SW480 (cell line): ENCODE results near the gene OGFR.

Experiments
- DNase-seq: peaks from one replicate; pipeline ENCODE4 v3.0.0-alpha.2; 2016; ENCODE audit warnings: low spot score

OGFR gene, protein sequence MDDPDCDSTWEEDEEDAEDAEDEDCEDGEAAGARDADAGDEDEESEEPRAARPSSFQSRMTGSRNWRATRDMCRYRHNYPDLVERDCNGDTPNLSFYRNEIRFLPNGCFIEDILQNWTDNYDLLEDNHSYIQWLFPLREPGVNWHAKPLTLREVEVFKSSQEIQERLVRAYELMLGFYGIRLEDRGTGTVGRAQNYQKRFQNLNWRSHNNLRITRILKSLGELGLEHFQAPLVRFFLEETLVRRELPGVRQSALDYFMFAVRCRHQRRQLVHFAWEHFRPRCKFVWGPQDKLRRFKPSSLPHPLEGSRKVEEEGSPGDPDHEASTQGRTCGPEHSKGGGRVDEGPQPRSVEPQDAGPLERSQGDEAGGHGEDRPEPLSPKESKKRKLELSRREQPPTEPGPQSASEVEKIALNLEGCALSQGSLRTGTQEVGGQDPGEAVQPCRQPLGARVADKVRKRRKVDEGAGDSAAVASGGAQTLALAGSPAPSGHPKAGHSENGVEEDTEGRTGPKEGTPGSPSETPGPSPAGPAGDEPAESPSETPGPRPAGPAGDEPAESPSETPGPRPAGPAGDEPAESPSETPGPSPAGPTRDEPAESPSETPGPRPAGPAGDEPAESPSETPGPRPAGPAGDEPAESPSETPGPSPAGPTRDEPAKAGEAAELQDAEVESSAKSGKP

DNA sequence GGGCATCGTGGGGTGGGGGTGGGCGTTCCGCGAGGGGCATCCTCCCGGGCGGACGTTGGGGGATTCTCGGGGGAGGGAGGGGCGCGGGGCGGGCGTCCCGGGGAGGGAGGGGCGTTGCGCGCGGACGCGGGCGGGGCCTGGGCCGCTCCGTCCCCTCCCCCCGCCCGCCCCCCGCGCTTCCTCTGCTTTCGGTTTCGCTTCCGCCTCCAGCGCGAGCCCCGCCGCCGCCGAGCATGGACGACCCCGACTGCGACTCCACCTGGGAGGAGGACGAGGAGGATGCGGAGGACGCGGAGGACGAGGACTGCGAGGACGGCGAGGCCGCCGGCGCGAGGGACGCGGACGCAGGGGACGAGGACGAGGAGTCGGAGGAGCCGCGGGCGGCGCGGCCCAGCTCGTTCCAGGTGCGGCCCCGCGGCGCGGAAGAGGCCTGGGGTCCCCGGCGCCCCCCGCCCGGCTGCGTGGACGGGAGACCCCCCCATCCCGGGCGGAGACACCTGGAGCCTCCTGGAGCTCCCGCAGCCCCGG lies at the start of gene OGFR:
Gene OGFR, plus strand, starts transcription at position 209 of the 528 bp plus-strand sequence. Its CDS starts 25 bp downstream, at position 234.
- DNase-seq = peak; percentile 70

DNA sequence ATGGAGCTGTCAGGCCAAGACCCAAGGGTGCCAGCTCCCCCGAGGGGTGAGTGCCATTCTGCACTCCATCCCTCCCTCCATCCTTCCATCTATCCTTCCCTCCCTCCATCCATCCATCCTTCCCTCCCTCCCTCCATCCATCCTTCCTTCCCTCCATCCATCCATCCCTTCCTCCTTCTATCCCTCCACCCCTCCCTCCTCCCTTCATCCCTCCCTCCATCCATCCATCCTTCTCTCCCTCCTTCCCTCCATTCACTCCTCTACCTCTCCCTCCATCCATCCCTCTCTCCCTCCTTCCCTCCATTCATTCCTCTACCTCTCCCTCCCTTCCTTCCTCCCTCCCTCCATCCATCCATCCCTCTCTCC lies 49.7 kb upstream of the OGFR start:
- DNase-seq = no peak

DNA sequence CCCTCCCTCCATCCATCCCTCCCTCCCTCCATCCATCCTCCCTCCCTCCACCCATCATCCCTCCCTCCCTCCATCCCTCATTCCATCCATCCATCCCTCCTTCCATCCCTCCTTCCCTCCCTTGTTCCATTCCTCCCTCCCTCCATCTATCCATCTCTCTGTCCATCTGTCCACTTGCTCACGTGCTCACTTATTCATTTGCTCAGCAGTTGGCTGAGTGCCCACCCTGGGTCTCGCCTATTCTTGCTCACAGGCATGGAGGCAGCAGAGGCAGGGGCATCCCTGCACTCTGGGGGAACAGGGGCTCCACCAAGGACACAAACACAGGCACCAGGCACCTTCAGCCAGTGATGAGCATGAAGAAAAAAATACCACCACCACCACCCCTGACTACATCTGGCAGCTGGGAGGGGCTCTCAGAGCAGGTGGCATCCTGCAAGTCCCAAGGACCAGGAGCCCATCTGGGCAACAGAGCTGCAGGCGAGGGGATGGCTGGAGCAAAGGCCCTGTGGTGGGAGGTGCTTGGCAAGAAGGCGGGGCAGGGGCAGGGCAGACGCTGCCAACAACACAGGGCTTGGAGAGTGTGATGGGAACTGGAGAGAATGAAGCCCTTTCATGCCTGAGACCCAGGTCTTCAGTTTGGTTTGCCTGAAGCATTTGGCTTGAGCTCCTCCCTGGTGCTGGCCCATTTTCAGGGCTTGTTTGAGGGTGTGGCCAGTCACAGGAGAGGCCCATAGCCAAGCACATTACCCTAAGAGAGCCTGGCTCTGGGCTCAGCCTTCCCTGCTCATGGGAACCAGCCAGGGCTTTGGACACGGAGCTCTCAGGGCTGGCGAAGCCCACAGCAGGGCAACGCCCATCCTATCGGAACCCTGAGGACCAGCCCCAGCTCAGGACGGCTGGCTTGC lies 48.6 kb upstream of the OGFR start:
- DNase-seq = peak; percentile 69

DNA sequence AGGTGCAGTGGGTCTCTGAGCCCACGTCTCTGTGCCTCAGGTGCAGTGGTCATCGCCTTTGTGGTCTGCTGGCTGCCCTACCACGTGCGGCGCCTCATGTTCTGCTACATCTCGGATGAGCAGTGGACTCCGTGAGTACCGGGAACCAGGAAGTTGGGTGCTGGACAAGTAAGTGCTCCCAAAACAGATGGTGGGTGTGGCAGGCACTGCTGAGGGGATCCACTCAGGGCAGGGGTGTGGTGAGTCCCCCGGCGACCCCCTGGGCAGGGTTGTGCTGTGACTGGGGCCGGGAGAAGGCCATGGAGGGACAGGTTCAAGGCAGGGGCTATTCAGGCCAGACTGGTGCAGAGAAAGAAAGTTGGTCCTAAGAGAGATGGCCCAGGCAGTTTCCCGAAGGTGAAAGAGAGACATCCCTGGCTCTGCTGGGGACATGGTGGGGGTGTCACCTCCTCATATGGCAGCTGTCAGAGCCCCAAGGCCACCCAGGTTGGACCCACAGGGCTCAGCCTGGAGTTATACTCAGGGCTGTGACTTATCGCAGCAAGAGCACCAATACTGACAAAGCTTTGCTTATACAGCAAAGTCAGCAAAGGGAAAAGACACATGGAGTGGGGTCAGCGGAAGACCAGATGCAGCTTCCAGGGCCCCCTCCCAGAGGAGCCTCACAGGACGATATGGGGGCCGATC lies 46.3 kb upstream of the OGFR start:
- no peak for DNase-seq

DNA sequence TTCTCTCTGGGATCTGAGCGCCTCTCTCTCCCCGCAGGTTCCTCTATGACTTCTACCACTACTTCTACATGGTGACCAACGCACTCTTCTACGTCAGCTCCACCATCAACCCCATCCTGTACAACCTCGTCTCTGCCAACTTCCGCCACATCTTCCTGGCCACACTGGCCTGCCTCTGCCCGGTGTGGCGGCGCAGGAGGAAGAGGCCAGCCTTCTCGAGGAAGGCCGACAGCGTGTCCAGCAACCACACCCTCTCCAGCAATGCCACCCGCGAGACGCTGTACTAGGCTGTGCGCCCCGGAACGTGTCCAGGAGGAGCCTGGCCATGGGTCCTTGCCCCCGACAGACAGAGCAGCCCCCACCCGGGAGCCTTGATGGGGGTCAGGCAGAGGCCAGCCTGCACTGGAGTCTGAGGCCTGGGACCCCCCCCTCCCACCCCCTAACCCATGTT lies 44.6 kb upstream of the OGFR start:
- no peak for DNase-seq

DNA sequence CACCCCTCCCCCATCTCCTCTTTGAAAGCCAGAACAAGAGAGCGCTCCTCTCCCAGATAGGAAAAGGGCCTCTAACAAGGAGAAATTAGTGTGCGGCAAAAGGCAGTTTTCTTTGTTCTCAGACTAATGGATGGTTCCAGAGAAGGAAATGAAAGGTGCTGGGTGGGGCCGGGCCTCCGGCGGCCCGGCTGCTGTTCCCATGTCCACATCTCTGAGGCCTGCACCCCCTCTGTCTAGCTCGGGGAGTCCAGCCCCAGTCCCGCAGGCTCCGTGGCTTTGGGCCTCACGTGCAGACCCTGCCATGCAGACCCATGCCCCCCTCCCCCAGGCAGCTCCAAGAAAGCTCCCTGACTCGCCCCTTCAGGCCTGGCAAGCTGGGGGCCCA lies 44.2 kb upstream of the OGFR start:
- DNase-seq = no peak

DNA sequence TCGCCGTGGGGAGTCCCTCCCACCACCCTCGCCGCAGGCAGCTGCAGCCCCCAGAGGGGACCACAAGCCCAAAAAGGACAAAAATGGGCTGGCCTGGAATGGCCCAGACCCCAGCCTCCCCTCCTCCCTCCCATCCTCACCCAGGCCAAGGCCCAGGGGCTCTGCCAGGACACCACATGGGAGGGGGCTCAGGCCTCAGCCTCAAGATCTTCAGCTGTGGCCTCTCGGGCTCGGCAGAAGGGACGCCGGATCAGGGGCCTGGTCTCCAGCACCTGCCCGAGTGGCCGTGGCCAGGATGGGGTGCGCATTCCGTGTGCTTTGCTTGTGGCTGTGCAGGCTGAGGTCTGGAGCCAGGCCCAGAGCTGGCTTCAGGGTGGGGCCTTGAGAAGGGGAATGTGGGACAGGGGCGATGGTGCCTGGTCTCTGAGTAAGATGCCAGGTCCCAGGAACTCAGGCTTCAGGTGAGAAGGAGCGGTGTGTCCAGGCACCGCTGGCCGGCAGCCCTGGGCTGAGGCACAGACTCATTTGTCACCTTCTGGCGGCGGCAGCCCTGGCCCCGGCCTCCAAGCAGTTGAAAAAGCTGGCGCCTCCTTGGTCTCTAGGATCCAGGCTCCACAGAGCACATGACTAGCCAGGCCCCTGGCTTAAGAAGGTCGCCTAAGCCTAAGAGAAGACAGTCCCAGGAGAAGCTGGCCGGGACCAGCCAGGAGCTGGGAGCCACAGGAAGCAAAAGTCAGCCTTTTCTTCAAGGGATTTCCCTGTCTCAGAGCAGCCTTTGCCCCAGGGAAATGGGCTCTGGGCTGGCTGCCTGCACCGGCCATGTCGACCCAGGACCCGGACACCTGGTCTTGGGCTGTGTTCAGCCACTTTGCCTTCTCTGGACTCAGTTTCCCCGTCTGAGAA lies 43.5 kb upstream of the OGFR start:
- no peak for DNase-seq

DNA sequence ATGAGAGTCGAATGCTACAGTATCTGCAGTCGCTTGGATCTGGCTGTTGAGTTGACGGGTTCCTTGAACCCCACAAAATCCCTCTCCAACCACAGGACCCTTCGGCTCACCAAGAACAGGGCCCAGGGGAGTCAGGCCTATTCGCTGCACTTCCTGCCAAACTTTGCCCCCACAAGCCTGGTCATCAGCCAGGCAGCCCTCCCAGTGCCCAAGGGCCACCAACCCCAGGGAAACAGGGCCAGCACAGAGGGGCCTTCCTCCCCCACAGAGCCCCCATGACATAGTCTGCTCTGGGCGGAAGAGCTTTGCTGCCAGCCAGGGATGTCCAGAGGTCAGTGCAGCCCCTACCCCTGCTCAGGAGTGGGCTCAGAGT lies 42.9 kb upstream of the OGFR start:
- no peak for DNase-seq

DNA sequence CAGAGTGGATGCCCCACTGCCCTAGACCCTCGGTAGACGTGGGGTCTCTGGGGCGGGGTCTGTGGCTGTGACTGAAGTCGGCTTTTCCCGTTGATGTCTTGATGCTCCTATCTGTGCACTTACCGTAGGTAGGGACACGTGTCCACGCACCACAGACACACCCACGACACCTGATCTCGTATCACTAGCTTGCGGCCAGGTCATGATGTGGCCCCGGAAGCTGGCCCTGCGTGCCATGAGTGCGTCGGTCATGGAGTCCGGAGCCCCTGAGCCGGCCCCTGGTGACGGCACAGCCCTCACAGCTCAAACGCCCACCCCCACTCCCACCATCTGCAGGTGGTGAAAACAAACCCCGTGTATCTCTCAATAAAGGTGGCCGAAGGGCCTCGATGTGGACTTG lies 42.3 kb upstream of the OGFR start:
- peak; percentile 58 for DNase-seq

DNA sequence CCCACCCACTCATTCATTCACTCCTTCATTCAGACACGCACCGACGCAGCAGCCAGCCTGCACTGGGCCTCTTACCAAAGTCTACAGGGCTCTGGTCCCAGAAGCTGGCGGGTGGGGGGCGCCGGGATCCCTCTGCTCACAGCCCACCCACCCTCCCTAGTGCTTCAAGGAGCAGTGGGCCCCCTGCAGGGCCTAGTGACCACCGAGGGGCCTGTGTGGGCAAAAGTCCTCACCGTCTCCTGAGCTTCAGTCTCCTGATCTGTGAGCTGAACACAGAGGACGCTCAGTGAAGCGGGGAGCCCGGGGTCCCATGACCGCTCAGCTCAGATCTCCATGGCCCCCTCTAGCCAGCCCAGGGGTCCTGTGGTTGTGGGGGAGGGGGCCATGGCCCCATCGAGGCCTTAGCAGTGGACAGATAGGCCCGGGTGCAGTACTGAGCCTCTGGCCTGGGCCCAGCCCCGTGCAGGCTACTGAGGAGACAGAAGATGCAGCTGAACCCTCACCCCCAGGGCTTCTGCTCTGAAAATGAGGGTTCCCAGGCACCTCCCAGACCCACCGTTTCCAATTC lies 41.8 kb upstream of the OGFR start:
- DNase-seq = no peak

DNA sequence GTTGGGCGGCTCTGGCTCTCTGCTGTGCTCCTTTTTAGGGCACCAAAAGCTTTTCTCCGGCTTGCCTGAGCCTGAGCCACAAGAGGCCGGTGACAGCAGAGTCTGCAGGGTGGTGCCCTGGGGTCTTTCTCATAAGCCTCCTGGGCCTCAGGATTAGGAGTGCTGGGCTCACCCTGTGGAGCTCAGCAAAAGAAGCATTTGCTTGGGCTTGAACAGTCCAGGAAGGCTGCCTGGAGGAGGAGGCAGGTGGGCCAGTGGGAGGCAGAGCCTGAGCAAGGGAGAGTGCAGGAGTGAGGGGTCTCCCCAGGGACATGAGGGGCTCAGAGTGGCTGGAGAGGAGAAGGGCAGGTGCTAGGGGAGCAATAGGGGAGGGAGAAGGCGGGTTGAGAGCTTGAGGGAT lies 41.2 kb upstream of the OGFR start:
- DNase-seq = no peak

DNA sequence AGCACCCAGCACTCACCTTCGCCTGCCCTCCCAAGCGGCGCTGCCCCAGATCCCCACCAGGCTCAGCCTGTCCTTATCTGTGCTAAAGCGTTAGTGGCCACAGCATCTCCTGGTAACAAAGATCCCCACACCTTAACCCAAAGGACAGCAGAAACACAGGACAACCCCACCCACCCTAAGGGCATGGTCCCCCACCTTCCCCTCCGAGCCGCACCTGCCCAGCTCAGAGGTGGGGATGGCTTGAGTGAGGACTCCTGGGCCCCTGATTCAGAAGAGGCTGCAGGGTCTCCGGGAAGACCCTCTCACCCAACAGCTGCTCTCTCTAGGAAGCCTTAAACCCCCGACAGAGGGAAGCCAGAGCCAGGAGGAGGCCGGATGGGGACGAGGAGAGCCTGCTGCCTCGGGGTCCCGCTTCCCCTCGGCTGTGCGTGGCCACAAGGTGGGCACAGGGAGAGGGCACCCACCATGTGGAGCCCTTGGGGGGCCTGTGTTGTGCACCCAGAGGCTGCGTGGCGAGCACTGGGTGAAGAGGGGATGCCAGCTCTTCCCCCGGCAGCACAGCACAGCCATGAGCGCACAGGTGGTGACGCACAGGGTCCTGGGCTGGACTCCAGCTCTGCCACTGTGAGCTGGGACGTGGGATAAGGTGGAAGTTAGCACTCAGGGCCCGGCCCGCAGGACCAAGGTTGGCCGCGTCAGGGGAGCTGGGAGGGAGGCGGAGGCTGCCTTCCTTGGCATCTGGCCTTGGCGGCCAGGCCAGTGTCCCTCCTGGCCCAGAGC lies 40.3 kb upstream of the OGFR start:
- no peak for DNase-seq

DNA sequence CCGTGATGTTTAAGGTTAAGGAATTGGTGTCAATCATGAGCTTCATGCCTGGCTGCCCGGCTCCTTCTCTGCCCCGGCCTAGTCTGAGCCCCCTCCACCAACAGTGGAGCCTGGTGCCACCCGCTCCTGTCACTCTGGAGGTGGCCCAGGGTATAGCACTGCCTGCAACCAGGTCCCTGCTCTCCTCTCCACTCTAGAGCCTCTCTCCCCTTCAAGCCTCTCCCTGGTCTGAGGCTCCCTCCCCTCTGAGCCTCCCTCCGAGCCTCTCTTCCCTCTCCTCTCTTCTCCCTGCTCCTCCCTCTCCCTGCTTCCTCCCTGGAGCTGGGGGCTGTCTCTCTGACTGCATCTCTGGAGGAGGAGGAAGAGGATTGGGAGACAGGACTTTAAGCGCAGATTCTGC lies 39.6 kb upstream of the OGFR start:
- DNase-seq = no peak

DNA sequence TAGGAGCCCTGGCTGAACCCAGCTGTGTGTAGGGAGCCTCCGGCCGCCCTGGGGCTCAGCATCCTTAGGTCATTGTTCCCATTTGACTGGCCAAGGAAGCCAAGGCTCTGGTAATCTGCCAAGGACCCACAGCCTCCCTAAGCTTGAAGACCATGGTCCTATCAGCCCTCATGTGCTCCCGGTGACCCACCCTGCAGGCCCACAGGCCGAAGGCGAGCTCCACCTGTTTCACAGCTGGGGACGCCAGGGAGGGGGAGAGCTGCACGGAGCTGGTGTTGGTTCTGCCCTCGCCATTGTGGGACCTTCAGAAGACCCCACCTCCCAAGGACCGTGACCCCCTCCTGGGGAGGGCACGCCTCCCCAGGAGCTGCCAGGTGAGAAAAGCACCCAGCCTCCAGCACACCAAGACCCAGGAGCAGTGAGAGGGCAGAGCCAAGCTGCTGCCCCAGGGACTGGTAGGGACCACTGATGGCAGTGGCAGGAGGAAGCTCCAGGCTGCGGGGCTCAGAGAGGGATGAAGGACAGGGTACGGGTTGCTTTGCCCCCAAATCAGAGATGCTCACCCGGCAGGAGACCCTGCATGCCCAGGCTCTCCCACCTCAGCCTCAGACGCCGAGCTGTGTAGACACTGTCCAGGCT lies 39.1 kb upstream of the OGFR start:
- no peak for DNase-seq

DNA sequence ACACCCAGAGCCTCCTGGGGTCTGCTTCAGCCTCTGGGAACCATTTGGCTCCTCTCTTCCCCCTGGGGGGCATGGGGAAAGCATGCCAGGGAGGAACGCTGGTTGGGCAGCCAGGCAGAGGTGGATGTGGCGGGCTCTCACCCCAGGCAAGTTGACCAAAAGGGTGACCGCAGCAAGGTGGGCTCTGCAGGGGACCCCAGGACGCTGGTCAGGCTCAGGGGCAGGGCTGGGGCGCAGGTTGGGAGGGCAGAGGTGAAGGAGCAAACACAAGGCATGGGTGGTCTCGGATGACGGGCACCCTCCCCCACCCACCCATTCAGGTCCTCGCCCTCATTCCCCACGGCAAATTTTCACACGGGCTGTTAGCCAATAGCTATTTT lies 38.6 kb upstream of the OGFR start:
- DNase-seq = no peak

DNA sequence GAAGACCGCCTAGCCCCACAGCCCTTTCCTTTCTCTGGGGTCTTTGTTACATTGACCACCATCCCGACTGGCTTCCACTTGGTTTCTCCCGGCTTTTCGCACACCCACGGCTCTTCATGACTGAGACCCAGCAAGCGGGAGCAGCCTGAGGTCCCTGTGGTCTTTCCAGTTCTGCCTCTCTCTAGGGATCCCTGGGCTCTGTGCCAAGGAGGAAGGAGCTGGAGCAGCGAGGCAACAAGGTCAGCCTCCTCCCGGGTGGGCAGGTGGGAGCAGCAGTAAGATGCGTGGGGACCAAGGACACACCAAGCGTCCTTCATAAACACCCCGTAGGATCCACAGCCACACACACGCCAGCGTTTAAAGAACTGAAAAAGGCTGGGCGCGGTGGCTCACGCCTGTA lies 37.9 kb upstream of the OGFR start:
- no peak for DNase-seq

DNA sequence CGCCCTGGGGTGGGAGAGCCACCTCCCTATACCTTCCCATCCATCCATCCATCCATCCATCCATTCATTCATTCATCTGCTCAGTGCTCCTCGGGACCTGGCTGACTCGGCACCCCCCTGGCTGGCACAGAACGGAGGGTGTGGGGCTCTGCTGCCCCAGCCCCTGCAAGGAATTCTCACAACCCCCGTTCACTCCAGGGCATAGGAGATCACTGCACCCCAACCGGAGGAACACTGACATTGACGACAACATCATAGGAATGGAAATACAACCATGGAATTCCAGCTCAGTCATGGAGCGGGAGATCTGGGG lies 36.4 kb upstream of the OGFR start:
- DNase-seq = no peak

DNA sequence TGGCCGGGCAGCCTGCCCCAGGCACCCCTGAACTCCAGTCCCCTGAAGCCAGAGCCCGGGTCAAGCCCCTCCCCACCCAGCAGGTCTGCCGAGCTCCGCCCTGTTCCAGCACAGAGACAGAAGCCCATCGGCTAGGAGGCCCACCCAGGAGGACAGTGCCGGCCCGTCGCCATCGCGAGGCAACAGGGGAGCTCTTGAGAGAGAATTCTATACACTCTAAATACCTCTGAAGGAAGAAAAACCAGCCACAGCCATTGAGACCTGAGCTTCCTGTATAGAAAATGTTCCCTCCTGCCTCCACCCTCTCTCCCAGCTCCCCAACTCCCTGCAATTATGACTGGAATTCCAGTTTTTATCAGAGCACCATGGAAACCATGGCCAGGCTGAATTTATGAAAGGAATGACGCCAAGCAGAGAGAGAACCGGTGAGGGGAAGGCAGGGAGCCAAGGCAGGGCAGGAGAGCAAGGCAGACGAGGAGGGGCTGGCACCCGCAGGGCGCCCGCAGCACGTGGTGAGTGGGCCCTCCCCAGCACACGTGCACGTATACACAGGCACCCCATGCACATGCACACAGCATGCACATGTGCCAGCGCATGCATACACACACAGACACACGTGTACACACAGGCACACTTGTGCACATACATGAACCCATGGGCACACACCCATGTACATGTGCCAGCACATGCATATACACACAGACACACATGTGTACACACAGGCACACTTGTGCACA lies 35.9 kb upstream of the OGFR start:
- no peak for DNase-seq
